GM23338 (cell line): Measurements from ENCODE around the gene IGFBPL1. TPM values are rescaled to one million over a fixed set of nuclear protein-coding genes. Genes with fewer than 3 reads are reported as not detected.

Source experiments
- ATAC-seq: fragments of 200-7000 bp; cut with Tn5 transposase; 3 replicates; pipeline ENCODE4 v1.9.1; 2020
- DNase-seq: peaks from one replicate; pipeline ENCODE4 v3.0.0-alpha.2; 2015; ENCODE audit warnings: low spot score
- H2AFZ ChIP-seq: fragments of 200-600 bp; sonication (generic); 2 replicates; pipeline ENCODE4 v1.8.0; 2016; ENCODE audit warnings: antibody characterized with exemption, mild to moderate bottlenecking, moderate library complexity
- H3F3A ChIP-seq: fragments of 200-600 bp; sonication (generic); replicated peaks from 2 replicates; pipeline ENCODE4 v1.8.0; 2017; ENCODE audit warnings: antibody characterized with exemption, mixed run types, low read depth
- H3K27ac ChIP-seq: fragments of 200-600 bp; sonication (generic); 2 replicates; pipeline ENCODE4 v1.6.1; 2016; ENCODE audit warnings: low read depth
- H3K27me3 ChIP-seq: fragments of 200-600 bp; sonication (generic); 2 replicates; pipeline ENCODE4 v1.8.0; 2016; ENCODE audit warnings: mild to moderate bottlenecking, mixed run types, moderate library complexity; ENCODE audit not compliant: insufficient read depth
- H3K36me3 ChIP-seq: fragments of 200-600 bp; sonication (generic); 2 replicates; pipeline ENCODE4 v1.8.0; 2016; ENCODE audit warnings: mild to moderate bottlenecking; ENCODE audit not compliant: insufficient read depth
- H3K4me1 ChIP-seq: fragments of 200-600 bp; sonication (generic); 2 replicates; pipeline ENCODE4 v1.8.0; 2016; ENCODE audit warnings: mild to moderate bottlenecking, moderate library complexity; ENCODE audit not compliant: insufficient read depth
- H3K4me2 ChIP-seq: fragments of 200-600 bp; sonication (generic); 2 replicates; pipeline ENCODE4 v1.7.1; 2017; ENCODE audit warnings: mixed run types
- H3K4me3 ChIP-seq: fragments of 200-600 bp; sonication (generic); 2 replicates; pipeline ENCODE4 v1.6.1; 2016; ENCODE audit warnings: mixed run types
- H3K79me2 ChIP-seq: fragments of 200-600 bp; sonication (generic); replicated peaks from 2 replicates; pipeline ENCODE4 v1.8.0; 2017; ENCODE audit warnings: mild to moderate bottlenecking; ENCODE audit not compliant: insufficient read depth
- H3K9me2 ChIP-seq: fragments of 200-600 bp; sonication (generic); 2 replicates; pipeline ENCODE4 v1.8.0; 2017; ENCODE audit not compliant: insufficient read depth
- H4K20me1 ChIP-seq: fragments of 200-600 bp; sonication (generic); replicated peaks from 2 replicates; pipeline ENCODE4 v1.8.0; 2017; ENCODE audit warnings: mild to moderate bottlenecking; ENCODE audit not compliant: insufficient read depth
- H3K27ac Mint-ChIP-seq: 2 replicates; pipeline ENCODE4 v1.8.0; 2020; ENCODE audit warnings: inconsistent platforms, mild to moderate bottlenecking, moderate library complexity, mixed read lengths
- H3K27me3 Mint-ChIP-seq: 3 replicates; pipeline ENCODE4 v1.8.0; 2022; ENCODE audit warnings: low read depth, mild to moderate bottlenecking, moderate library complexity, mixed read lengths, inconsistent platforms; ENCODE audit not compliant: insufficient read depth, poor library complexity
- H3K36me3 Mint-ChIP-seq: 3 replicates; pipeline ENCODE4 v1.8.0; 2021; ENCODE audit warnings: low read depth, mild to moderate bottlenecking, inconsistent platforms, moderate library complexity, mixed read lengths
- H3K4me1 Mint-ChIP-seq: 3 replicates; pipeline ENCODE4 v1.8.0; 2020; ENCODE audit warnings: mild to moderate bottlenecking, inconsistent platforms, mixed read lengths
- H3K4me3 Mint-ChIP-seq: 3 replicates; pipeline ENCODE4 v1.8.0; 2021; ENCODE audit warnings: moderate library complexity, mild to moderate bottlenecking, inconsistent platforms, mixed read lengths
- H3K9me3 Mint-ChIP-seq: 3 replicates; pipeline ENCODE4 v1.8.0; 2020; ENCODE audit warnings: moderate library complexity, mild to moderate bottlenecking, inconsistent platforms, mixed read lengths
- CREB1 ChIP-seq: fragments of 250-450 bp; sonication (Bioruptor Pico); IDR thresholded peaks from 2 replicates; pipeline ENCODE4 v1.5.0; 2020; ENCODE audit warnings: low read depth, mild to moderate bottlenecking, moderate library complexity
- CTCF ChIP-seq, 2 experiments: fragments of 200-600 bp in 1 of 2; sonication (generic) in 1 of 2; conservative IDR thresholded peaks; 2 replicates each; pipeline versions ENCODE4 v1.5.1 to v1.6.1; 2016 to 2017; ENCODE audit warnings: antibody characterized with exemption in 2 of 2, low read depth in 2 of 2, mild to moderate bottlenecking in 2 of 2, moderate library complexity in 1 of 2
- ETS1 ChIP-seq: IDR thresholded peaks from 2 replicates; pipeline ENCODE4 v1.6.1; 2016; ENCODE audit warnings: antibody characterized with exemption
- EZH2 ChIP-seq: fragments of 200-600 bp; sonication (generic); IDR thresholded peaks from one replicate; pipeline ENCODE4 v1.8.0; 2017; ENCODE audit warnings: antibody characterized with exemption, mild to moderate bottlenecking, low read depth; ENCODE audit not compliant: unreplicated experiment
- EZH2phosphoT487 ChIP-seq: fragments of 200-600 bp; sonication (generic); IDR thresholded peaks from one replicate; pipeline ENCODE4 v1.8.1; 2018; ENCODE audit warnings: antibody characterized with exemption; ENCODE audit not compliant: unreplicated experiment
- JUNB ChIP-seq: IDR thresholded peaks from one replicate; pipeline ENCODE4 v1.6.1; 2016; ENCODE audit warnings: antibody characterized with exemption; ENCODE audit not compliant: unreplicated experiment
- NANOG ChIP-seq: IDR thresholded peaks from 2 replicates; pipeline ENCODE4 v1.6.1; 2016; ENCODE audit warnings: antibody characterized with exemption, borderline replicate concordance
- POLR2AphosphoS5 ChIP-seq: IDR thresholded peaks from 2 replicates; pipeline ENCODE4 v1.6.1; 2016; ENCODE audit warnings: antibody characterized with exemption, low read depth
- REST ChIP-seq: IDR thresholded peaks from one replicate; pipeline ENCODE4 v1.6.1; 2018; ENCODE audit warnings: antibody characterized with exemption; ENCODE audit not compliant: unreplicated experiment
- STAT1 ChIP-seq: IDR thresholded peaks from one replicate; pipeline ENCODE4 v1.6.1; 2016; ENCODE audit warnings: antibody characterized with exemption; ENCODE audit not compliant: unreplicated experiment
- ZNF114 ChIP-seq: fragments of 250-450 bp; sonication (Bioruptor Pico); IDR thresholded peaks from 2 replicates; pipeline ENCODE4 v1.5.0; 2020; ENCODE audit warnings: mild to moderate bottlenecking, moderate library complexity
- ZNF331 ChIP-seq: fragments of 250-450 bp; sonication (Bioruptor Pico); IDR thresholded peaks from 2 replicates; pipeline ENCODE4 v1.5.0; 2020; ENCODE audit warnings: low read depth, mild to moderate bottlenecking, moderate library complexity
- polyA plus RNA-seq: library from polyadenylated mRNA; unstranded; fragments of >200 nt; fragmentation: Nextera tagmentation; extraction: Ambion mirVana; gene quantifications from 2 replicates; pipeline ENCODE4 v1.2.1, GENCODE V29; 2016
- total RNA-seq: library from RNA; depleted of rRNA; stranded (reverse); fragments of >200 nt; shearing (Covaris generic); gene quantifications from 2 replicates; pipeline ENCODE4 v1.2.3, GENCODE V29; 2014
- TF ChIP-seq, protein P1 (sequence below): fragments of 250-450 bp; sonication (Bioruptor Pico); IDR thresholded peaks from 2 replicates; pipeline ENCODE4 v1.5.0; 2020; ENCODE audit warnings: mild to moderate bottlenecking, moderate library complexity

The IGFBPL1 gene
- total and polyA plus RNA-seq, 2 experiments from 2014 or later, result 9.4 to 75.6 TPM

DNA sequence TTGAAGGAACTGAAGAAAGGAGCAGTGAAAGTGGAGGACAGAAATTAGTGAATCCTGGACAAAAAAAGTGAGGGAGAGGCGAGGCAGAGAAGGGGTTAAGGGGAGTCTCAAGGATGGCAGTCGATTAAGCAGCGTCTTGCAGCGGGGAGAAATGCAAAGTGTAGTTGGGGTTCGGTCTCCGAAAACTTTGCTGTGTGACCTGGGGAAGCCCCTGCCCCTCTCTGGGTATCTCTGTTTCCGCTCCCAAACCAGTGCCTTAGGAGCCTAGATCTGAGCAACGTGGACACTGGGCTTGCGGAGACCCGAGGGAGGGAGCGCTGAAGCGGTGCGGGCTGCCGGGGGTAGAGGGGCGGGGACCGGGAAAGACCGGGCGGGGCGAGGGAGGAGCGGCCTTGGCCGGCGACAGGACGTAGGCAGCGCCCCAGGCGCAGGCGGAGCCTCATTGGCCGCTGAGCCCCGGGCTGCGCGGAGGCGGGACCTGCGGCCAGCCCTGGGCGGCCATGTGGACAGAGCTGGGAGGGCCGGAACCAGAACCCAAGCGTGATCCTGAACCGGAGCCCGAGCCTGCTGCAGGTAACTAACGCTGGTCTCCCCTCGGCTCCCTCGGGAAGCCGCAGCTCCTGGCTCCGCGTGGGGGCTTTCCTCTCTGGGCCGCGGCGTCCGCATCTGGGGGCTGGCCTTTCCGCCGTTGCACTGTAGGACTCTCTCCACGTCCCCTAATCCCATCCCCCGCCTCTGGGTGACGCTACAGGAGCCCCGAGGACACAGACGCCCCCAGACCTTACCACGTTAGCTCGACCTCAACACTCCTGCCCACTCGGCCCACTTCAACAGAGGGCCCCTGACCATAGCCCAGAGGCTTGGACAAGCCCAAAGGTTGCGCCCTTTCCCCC lies 31.8 kb downstream of the IGFBPL1 start, which contains the start of gene ALDH1B1:
Gene ALDH1B1 (plus strand): TSS at position 468 of the 893 bp plus-strand sequence. CDS start 3,047 bp downstream, outside the sequence.
- H2AFZ ChIP-seq, result peak within 1 kb of the TSS; percentile 83
- ATAC-seq, result peak; percentile 98
- TF ChIP-seq ZNF114 (CRISPR knock-in tag), result no peak
- no peak for TF ChIP-seq JUNB
- TF ChIP-seq EZH2, result no peak
- peak; percentile 44 to 53 for TF ChIP-seq CTCF (conservative IDR thresholded peaks at IDR 0.05; ENCODE audit: low read depth in 2 of 2)
- TF ChIP-seq ZNF331 (CRISPR knock-in tag), result no peak
- no peak for TF ChIP-seq EZH2phosphoT487
- TF ChIP-seq ETS1, result no peak
- TF ChIP-seq NANOG, result no peak
- no peak for TF ChIP-seq STAT1
- TF ChIP-seq, protein P1, sequence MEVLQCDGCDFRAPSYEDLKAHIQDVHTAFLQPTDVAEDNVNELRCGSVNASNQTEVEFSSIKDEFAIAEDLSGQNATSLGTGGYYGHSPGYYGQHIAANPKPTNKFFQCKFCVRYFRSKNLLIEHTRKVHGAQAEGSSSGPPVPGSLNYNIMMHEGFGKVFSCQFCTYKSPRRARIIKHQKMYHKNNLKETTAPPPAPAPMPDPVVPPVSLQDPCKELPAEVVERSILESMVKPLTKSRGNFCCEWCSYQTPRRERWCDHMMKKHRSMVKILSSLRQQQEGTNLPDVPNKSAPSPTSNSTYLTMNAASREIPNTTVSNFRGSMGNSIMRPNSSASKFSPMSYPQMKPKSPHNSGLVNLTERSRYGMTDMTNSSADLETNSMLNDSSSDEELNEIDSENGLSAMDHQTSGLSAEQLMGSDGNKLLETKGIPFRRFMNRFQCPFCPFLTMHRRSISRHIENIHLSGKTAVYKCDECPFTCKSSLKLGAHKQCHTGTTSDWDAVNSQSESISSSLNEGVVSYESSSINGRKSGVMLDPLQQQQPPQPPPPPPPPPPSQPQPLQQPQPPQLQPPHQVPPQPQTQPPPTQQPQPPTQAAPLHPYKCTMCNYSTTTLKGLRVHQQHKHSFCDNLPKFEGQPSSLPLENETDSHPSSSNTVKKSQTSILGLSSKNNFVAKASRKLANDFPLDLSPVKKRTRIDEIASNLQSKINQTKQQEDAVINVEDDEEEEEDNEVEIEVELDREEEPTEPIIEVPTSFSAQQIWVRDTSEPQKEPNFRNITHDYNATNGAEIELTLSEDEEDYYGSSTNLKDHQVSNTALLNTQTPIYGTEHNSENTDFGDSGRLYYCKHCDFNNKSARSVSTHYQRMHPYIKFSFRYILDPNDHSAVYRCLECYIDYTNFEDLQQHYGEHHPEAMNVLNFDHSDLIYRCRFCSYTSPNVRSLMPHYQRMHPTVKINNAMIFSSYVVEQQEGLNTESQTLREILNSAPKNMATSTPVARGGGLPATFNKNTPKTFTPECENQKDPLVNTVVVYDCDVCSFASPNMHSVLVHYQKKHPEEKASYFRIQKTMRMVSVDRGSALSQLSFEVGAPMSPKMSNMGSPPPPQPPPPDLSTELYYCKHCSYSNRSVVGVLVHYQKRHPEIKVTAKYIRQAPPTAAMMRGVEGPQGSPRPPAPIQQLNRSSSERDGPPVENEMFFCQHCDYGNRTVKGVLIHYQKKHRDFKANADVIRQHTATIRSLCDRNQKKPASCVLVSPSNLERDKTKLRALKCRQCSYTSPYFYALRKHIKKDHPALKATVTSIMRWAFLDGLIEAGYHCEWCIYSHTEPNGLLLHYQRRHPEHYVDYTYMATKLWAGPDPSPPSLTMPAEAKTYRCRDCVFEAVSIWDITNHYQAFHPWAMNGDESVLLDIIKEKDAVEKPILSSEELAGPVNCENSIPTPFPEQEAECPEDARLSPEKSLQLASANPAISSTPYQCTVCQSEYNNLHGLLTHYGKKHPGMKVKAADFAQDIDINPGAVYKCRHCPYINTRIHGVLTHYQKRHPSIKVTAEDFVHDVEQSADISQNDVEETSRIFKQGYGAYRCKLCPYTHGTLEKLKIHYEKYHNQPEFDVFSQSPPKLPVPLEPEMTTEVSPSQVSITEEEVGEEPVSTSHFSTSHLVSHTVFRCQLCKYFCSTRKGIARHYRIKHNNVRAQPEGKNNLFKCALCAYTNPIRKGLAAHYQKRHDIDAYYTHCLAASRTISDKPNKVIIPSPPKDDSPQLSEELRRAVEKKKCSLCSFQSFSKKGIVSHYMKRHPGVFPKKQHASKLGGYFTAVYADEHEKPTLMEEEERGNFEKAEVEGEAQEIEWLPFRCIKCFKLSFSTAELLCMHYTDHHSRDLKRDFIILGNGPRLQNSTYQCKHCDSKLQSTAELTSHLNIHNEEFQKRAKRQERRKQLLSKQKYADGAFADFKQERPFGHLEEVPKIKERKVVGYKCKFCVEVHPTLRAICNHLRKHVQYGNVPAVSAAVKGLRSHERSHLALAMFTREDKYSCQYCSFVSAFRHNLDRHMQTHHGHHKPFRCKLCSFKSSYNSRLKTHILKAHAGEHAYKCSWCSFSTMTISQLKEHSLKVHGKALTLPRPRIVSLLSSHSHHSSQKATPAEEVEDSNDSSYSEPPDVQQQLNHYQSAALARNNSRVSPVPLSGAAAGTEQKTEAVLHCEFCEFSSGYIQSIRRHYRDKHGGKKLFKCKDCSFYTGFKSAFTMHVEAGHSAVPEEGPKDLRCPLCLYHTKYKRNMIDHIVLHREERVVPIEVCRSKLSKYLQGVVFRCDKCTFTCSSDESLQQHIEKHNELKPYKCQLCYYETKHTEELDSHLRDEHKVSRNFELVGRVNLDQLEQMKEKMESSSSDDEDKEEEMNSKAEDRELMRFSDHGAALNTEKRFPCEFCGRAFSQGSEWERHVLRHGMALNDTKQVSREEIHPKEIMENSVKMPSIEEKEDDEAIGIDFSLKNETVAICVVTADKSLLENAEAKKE (CRISPR knock-in tag), result no peak
- TF ChIP-seq REST, result no peak
- peak; percentile 70 for TF ChIP-seq CREB1 (CRISPR knock-in tag)
- peak; percentile 81 for TF ChIP-seq POLR2AphosphoS5

More for the DNA sequence above, 31.8 kb downstream of the IGFBPL1 start, which contains the start of gene ALDH1B1:
- Mint-ChIP-seq H3K27ac (peak within 1 kb of the TSS; percentile 97), H3K4me1 (peaks cover 19% of the 10 kb centered on the region), H3K27me3 (peaks cover 15% of the 10 kb centered on the region), H3K36me3 (peaks cover 32% of the 10 kb centered on the region), H3K4me3 (peak within 1 kb of the TSS; percentile 94), H3K9me3 (no peaks in the 10 kb centered on the region)
- Histone ChIP-seq H3F3A (no peaks in the 10 kb centered on the region), H3K4me3 (peak within 1 kb of the TSS; percentile 95), H3K4me1 (peaks cover 19% of the 10 kb centered on the region), H3K9me2 (no peaks in the 10 kb centered on the region), H4K20me1 (peaks cover 12% of the 10 kb centered on the region), H3K79me2 (peaks cover 33% of the 10 kb centered on the region), H3K27ac (no peak within 1 kb of the TSS), H3K4me2 (peak within 1 kb of the TSS; percentile 95), H3K36me3 (peaks cover 2% of the 10 kb centered on the region), H3K27me3 (no peaks in the 10 kb centered on the region)
- peak; percentile 95 for DNase-seq
